ENCODE measurements around the gene FBXL3. TPM values are rescaled to one million over a fixed set of nuclear protein-coding genes. Genes with fewer than 3 reads are reported as not detected.
"Not testable (repeated sequence)": the region's sequence is repeated elsewhere in the genome, so short reads cannot be mapped to it uniquely, and the experiment has no call there.

FBXL3 gene
- total RNA-seq, 1 experiment from 2014 or later = 8.8 TPM

- Mint-ChIP-seq H3K36me3 (ENCODE audit: insufficient read depth, unreplicated experiment) (no peaks in the 10 kb centered on the region), H3K4me3 (ENCODE audit: low read depth, unreplicated experiment) (no peak overlapping the region), H3K4me1 (ENCODE audit: low read depth, unreplicated experiment) (no peaks in the 10 kb centered on the region), H3K27ac (ENCODE audit: unreplicated experiment) (no peak overlapping the region), H3K9me3 (ENCODE audit: low read depth, unreplicated experiment) (no peaks in the 10 kb centered on the region), H3K27me3 (ENCODE audit: unreplicated experiment) (no peaks in the 10 kb centered on the region)
- CTCF ChIA-PET = no interaction called here
- no peak for DNase-seq
- intact Hi-C loops (cut with micrococcal nuclease; ENCODE audit: unreplicated experiment) = no loop called here
- no TSS peak for BruUV-seq (replicated peaks)
- TF ChIP-seq CTCF (IDR thresholded peaks at IDR 0.05; ENCODE audit: unreplicated experiment) = no peak
Measured at GRCh38 chr13:77009011-77009410, 17.9 kb downstream of the FBXL3 start.

- CTCF ChIA-PET; H3K4me1 Mint-ChIP-seq (ENCODE audit: low read depth, unreplicated experiment); DNase-seq; H3K36me3 Mint-ChIP-seq (ENCODE audit: insufficient read depth, unreplicated experiment); H3K9me3 Mint-ChIP-seq (ENCODE audit: low read depth, unreplicated experiment); H3K27me3 Mint-ChIP-seq (ENCODE audit: unreplicated experiment); BruUV-seq (replicated peaks); intact Hi-C loops (cut with micrococcal nuclease; ENCODE audit: unreplicated experiment); H3K4me3 Mint-ChIP-seq (ENCODE audit: low read depth, unreplicated experiment); H3K27ac Mint-ChIP-seq (ENCODE audit: unreplicated experiment): not testable (repeated sequence)
Measured at GRCh38 chr13:77008337-77008736, 18.6 kb downstream of the FBXL3 start.

GRCh38 chr13:77002590-77003190, 24.3 kb downstream of the FBXL3 start:
- no peaks in the 10 kb centered on the region for H3K4me1 Mint-ChIP-seq (ENCODE audit: low read depth, unreplicated experiment)
- intact Hi-C loops (cut with micrococcal nuclease; ENCODE audit: unreplicated experiment) = no loop called here
- no peak for DNase-seq
- no peaks in the 10 kb centered on the region for H3K9me3 Mint-ChIP-seq (ENCODE audit: low read depth, unreplicated experiment)
- TF ChIP-seq CTCF (IDR thresholded peaks at IDR 0.05; ENCODE audit: unreplicated experiment) = no peak
- CTCF ChIA-PET = no interaction called here
- H3K27me3 Mint-ChIP-seq (ENCODE audit: unreplicated experiment) = no peaks in the 10 kb centered on the region
- H3K27ac Mint-ChIP-seq (ENCODE audit: unreplicated experiment) = no peak overlapping the region
- no peaks in the 10 kb centered on the region for H3K36me3 Mint-ChIP-seq (ENCODE audit: insufficient read depth, unreplicated experiment)
- H3K4me3 Mint-ChIP-seq (ENCODE audit: low read depth, unreplicated experiment) = no peak overlapping the region
- BruUV-seq (replicated peaks) = no TSS peak

- no peaks in the 10 kb centered on the region for H3K36me3 Mint-ChIP-seq (ENCODE audit: insufficient read depth, unreplicated experiment)
- no peaks in the 10 kb centered on the region for H3K9me3 Mint-ChIP-seq (ENCODE audit: low read depth, unreplicated experiment)
- H3K27ac Mint-ChIP-seq (ENCODE audit: unreplicated experiment) = no peak overlapping the region
- no TSS peak for BruUV-seq (replicated peaks)
- TF ChIP-seq CTCF (IDR thresholded peaks at IDR 0.05; ENCODE audit: unreplicated experiment) = no peak
- CTCF ChIA-PET = no interaction called here
- H3K27me3 Mint-ChIP-seq (ENCODE audit: unreplicated experiment) = no peaks in the 10 kb centered on the region
- H3K4me1 Mint-ChIP-seq (ENCODE audit: low read depth, unreplicated experiment) = no peaks in the 10 kb centered on the region
- H3K4me3 Mint-ChIP-seq (ENCODE audit: low read depth, unreplicated experiment) = no peak overlapping the region
- DNase-seq = no peak
- intact Hi-C loops (cut with micrococcal nuclease; ENCODE audit: unreplicated experiment) = no loop called here
Measured at GRCh38 chr13:77001963-77002587, 24.9 kb downstream of the FBXL3 start.

GRCh38 chr13:77001540-77001939, 25.4 kb downstream of the FBXL3 start:
- no peak for DNase-seq
- H3K27ac Mint-ChIP-seq (ENCODE audit: unreplicated experiment) = no peak overlapping the region
- no peak for TF ChIP-seq CTCF (IDR thresholded peaks at IDR 0.05; ENCODE audit: unreplicated experiment)
- H3K27me3 Mint-ChIP-seq (ENCODE audit: unreplicated experiment) = no peaks in the 10 kb centered on the region
- no peaks in the 10 kb centered on the region for H3K36me3 Mint-ChIP-seq (ENCODE audit: insufficient read depth, unreplicated experiment)
- intact Hi-C loops (cut with micrococcal nuclease; ENCODE audit: unreplicated experiment) = no loop called here
- no peaks in the 10 kb centered on the region for H3K9me3 Mint-ChIP-seq (ENCODE audit: low read depth, unreplicated experiment)
- BruUV-seq (replicated peaks) = no TSS peak
- CTCF ChIA-PET = no interaction called here
- no peak overlapping the region for H3K4me3 Mint-ChIP-seq (ENCODE audit: low read depth, unreplicated experiment)
- no peaks in the 10 kb centered on the region for H3K4me1 Mint-ChIP-seq (ENCODE audit: low read depth, unreplicated experiment)

Measured in Calu3 (cell line).